Natural killer cell (primary cell): Measurements from ENCODE around the gene SEC61B. TPM values are rescaled to one million over a fixed set of nuclear protein-coding genes. Genes with fewer than 3 reads are reported as not detected.
A peak's percentile ranks its signal among the peaks of the same experiment; 100 is the strongest.

Source experiments
- ATAC-seq, 3 donors: fragments of 150-1000 bp in 2 of 3; fragments of 200-7000 bp in 1 of 3; cut with Tn5 transposase; 1 replicate in 1 of 3; 2 replicates in 2 of 3; pipeline ENCODE4 v1.10.0; 2021; ENCODE audit warnings: mild to moderate bottlenecking in 2 of 3, moderate library complexity in 2 of 3
- DNase-seq, 2 donors: peaks; one replicate each; pipeline versions ENCODE4 v3.0.0 to v3.0.0-alpha.2; 2013 to 2021; ENCODE audit warnings: mixed read lengths in 1 of 2
- H3K27ac ChIP-seq: one replicate; pipeline ENCODE4 v1.5.1; 2013; ENCODE audit warnings: mild to moderate bottlenecking, low read length
- H3K27me3 ChIP-seq: one replicate; pipeline ENCODE4 v1.6.1; 2013; ENCODE audit warnings: low read length; ENCODE audit not compliant: control insufficient read depth, insufficient read depth
- H3K36me3 ChIP-seq: one replicate; pipeline ENCODE4 v1.6.1; 2013; ENCODE audit warnings: low read length; ENCODE audit not compliant: control insufficient read depth, insufficient read depth
- H3K4me1 ChIP-seq: one replicate; pipeline ENCODE4 v1.6.1; 2013; ENCODE audit warnings: low read length; ENCODE audit not compliant: control insufficient read depth, insufficient read depth
- H3K4me3 ChIP-seq: one replicate; pipeline ENCODE4 v1.5.1; 2013; ENCODE audit warnings: low read length
- H3K9me3 ChIP-seq: one replicate; pipeline ENCODE4 v1.6.1; 2013; ENCODE audit warnings: low read length; ENCODE audit not compliant: control insufficient read depth, insufficient read depth
- H3K27ac Mint-ChIP-seq, 2 donors: one replicate each; pipeline ENCODE4 v1.8.0; 2022; ENCODE audit warnings: mild to moderate bottlenecking in 2 of 2, mixed read lengths in 2 of 2, moderate library complexity in 1 of 2
- H3K27me3 Mint-ChIP-seq, 2 donors: one replicate each; pipeline ENCODE4 v1.8.0; 2022; ENCODE audit warnings: low read depth in 2 of 2, mixed read lengths in 2 of 2
- H3K36me3 Mint-ChIP-seq: one replicate; pipeline ENCODE4 v1.8.0; 2022; ENCODE audit warnings: mixed read lengths
- H3K4me1 Mint-ChIP-seq, 2 donors: one replicate each; pipeline ENCODE4 v1.8.0; 2022; ENCODE audit warnings: mixed read lengths in 2 of 2
- H3K4me3 Mint-ChIP-seq: one replicate; pipeline ENCODE4 v1.8.0; 2022; ENCODE audit warnings: mild to moderate bottlenecking, moderate library complexity, mixed read lengths
- H3K9me3 Mint-ChIP-seq, 2 donors: one replicate each; pipeline ENCODE4 v1.8.0; 2022; ENCODE audit warnings: mixed read lengths in 2 of 2
- CTCF ChIP-seq: fragments of 200-600 bp; IDR thresholded peaks from one replicate; pipeline ENCODE4 v1.8.0; 2022; ENCODE audit warnings: antibody characterized with exemption
- WGBS: methylation state at CpG from one replicate; pipeline ENCODE4 v1.1.7; 2013; ENCODE audit warnings: missing lambda C conversion rate; ENCODE audit not compliant: insufficient coverage; 5-methylcytosine and 5-hydroxymethylcytosine counted together
- intact Hi-C: fragments of 100-400 bp; cut with micrococcal nuclease; formaldehyde crosslinking; loops from one replicate; pipeline ENCODE4 v1.14.2; 2022
- total RNA-seq, 4 donors: library from RNA; stranded (reverse); fragments of 120-200 nt in 1 of 4; gene quantifications; one replicate each; pipeline versions ENCODE4 v1.2.3 to v1.2.4, GENCODE V29; 2013 to 2022

Gene SEC61B
- total RNA-seq, 3 donors from 2014 or later (not counting 1 experiment from before 2014, with no cell fraction given) = 78.9 to 95.1 (median 93.8) TPM

- no peak overlapping the region for H3K4me3 Mint-ChIP-seq
- H3K4me3 ChIP-seq = no peak overlapping the region
- 91% methylated on average over 3 of the region's 3 CpGs for WGBS
- no peaks in the 10 kb centered on the region for H3K27me3 ChIP-seq
- peak overlapping the region in 1 of 2 donors; percentile 72 for H3K27ac Mint-ChIP-seq
- no peak overlapping the region for H3K27ac ChIP-seq
- DNase-seq = no peak
- no peaks in the 10 kb centered on the region for H3K36me3 Mint-ChIP-seq
- H3K4me1 Mint-ChIP-seq = peaks cover 17 to 22% of the 10 kb centered on the region in 2 donors
- H3K4me1 ChIP-seq = peaks cover 27% of the 10 kb centered on the region
- H3K9me3 Mint-ChIP-seq = no peaks in the 10 kb centered on the region
- peaks cover 4 to 6% of the 10 kb centered on the region in 2 donors for H3K27me3 Mint-ChIP-seq
- no peaks in the 10 kb centered on the region for H3K36me3 ChIP-seq
- no peak for TF ChIP-seq CTCF
- H3K9me3 ChIP-seq = no peaks in the 10 kb centered on the region
- intact Hi-C loops = loop anchor here (1.0 kb wide), 3 partner anchors 20 to 1141 kb away; no protein-coding TSS in a partner anchor
- no peak for ATAC-seq
Measured at GRCh38 chr9:99183616-99184015, 38.5 kb upstream of the SEC61B start.

- Mint-ChIP-seq H3K36me3 (no peaks in the 10 kb centered on the region), H3K27ac (peak overlapping the region in 1 of 2 donors; percentile 72), H3K4me3 (no peak overlapping the region), H3K9me3 (no peaks in the 10 kb centered on the region), H3K4me1 (peaks cover 17 to 22% of the 10 kb centered on the region in 2 donors), H3K27me3 (peaks cover 7 to 9% of the 10 kb centered on the region in 2 donors)
- ATAC-seq = no peak
- no peaks in the 10 kb centered on the region for H3K36me3 ChIP-seq
- no peaks in the 10 kb centered on the region for H3K27me3 ChIP-seq
- peaks cover 27% of the 10 kb centered on the region for H3K4me1 ChIP-seq
- no peaks in the 10 kb centered on the region for H3K9me3 ChIP-seq
- WGBS = 36% methylated on average over 10 of the region's 10 CpGs
- H3K4me3 ChIP-seq = no peak overlapping the region
- DNase-seq = no peak
- H3K27ac ChIP-seq = peak overlapping the region; percentile 27
- no peak for TF ChIP-seq CTCF
- intact Hi-C loops = loop anchor here (1.0 kb wide), 3 partner anchors 21 to 1140 kb away; no protein-coding TSS in a partner anchor
Measured at GRCh38 chr9:99184110-99184474, 38.0 kb upstream of the SEC61B start.

- peaks cover 27% of the 10 kb centered on the region for H3K4me1 ChIP-seq
- Mint-ChIP-seq H3K9me3 (no peaks in the 10 kb centered on the region), H3K27ac (peak overlapping the region; percentile 34 to 72), H3K4me1 (peaks cover 17 to 22% of the 10 kb centered on the region in 2 donors), H3K27me3 (peaks cover 12 to 15% of the 10 kb centered on the region in 2 donors), H3K36me3 (no peaks in the 10 kb centered on the region), H3K4me3 (peak overlapping the region; percentile 57)
- H3K36me3 ChIP-seq = no peaks in the 10 kb centered on the region
- H3K27ac ChIP-seq = peak overlapping the region; percentile 27
- ATAC-seq (peak; percentile 87 to 92 (median 90)), DNase-seq (peak; percentile 70 to 91)
- H3K27me3 ChIP-seq = no peaks in the 10 kb centered on the region
- peak; percentile 88 for TF ChIP-seq CTCF
- no peaks in the 10 kb centered on the region for H3K9me3 ChIP-seq
- WGBS = 49% methylated on average over 29 of the region's 29 CpGs
- intact Hi-C loops = loop anchor here (1.0 kb wide), 3 partner anchors 21 to 1140 kb away; no protein-coding TSS in a partner anchor
- H3K4me3 ChIP-seq = no peak overlapping the region
Measured at GRCh38 chr9:99184475-99185347, 37.4 kb upstream of the SEC61B start.
